Liver (tissue), 9 donors: ENCODE data around the gene SMC2. TPM values are rescaled to one million over a fixed set of nuclear protein-coding genes. Genes with fewer than 3 reads are reported as not detected.

Experiments
- DNase-seq: peaks from one replicate; pipeline ENCODE4 v3.0.0-alpha.2; 2017; ENCODE audit warnings: low spot score
- H3K27ac ChIP-seq, 2 donors: one replicate each; pipeline ENCODE4 v1.7.0; 2013; ENCODE audit warnings: inconsistent platforms in 2 of 2, low read length in 2 of 2, control low read depth in 1 of 2, low read depth in 1 of 2, mild to moderate bottlenecking in 1 of 2
- H3K27me3 ChIP-seq, 4 donors: one replicate each; pipeline versions ENCODE4 v1.6.1 to v1.7.0; 2013; ENCODE audit warnings: low read length in 3 of 4, inconsistent platforms in 1 of 4, mild to moderate bottlenecking in 1 of 4, moderate library complexity in 1 of 4; ENCODE audit not compliant: control insufficient read depth in 4 of 4, insufficient read depth in 4 of 4
- H3K36me3 ChIP-seq, 4 donors: one replicate each; pipeline versions ENCODE4 v1.6.1 to v1.7.0; 2013; ENCODE audit warnings: low read length in 3 of 4, mild to moderate bottlenecking in 3 of 4, low read depth in 1 of 4, moderate library complexity in 1 of 4; ENCODE audit not compliant: control insufficient read depth in 4 of 4, insufficient read depth in 3 of 4
- H3K4me1 ChIP-seq, 4 donors: one replicate each; pipeline versions ENCODE4 v1.6.1 to v1.7.0; 2013; ENCODE audit warnings: low read length in 3 of 4, mild to moderate bottlenecking in 3 of 4, moderate library complexity in 1 of 4; ENCODE audit not compliant: control insufficient read depth in 4 of 4, insufficient read depth in 4 of 4
- H3K4me3 ChIP-seq, 3 donors: one replicate each; pipeline versions ENCODE4 v1.6.1 to v1.7.0; 2013; ENCODE audit warnings: low read length in 3 of 3, control low read depth in 1 of 3, low read depth in 1 of 3, mild to moderate bottlenecking in 1 of 3
- H3K9ac ChIP-seq, 2 donors: one replicate each; pipeline ENCODE4 v1.7.0; 2013; ENCODE audit warnings: low read length in 2 of 2, mild to moderate bottlenecking in 2 of 2, moderate library complexity in 2 of 2, control low read depth in 1 of 2, low read depth in 1 of 2
- H3K9me3 ChIP-seq, 4 donors: one replicate each; pipeline versions ENCODE4 v1.6.1 to v1.7.0; 2013; ENCODE audit warnings: low read length in 3 of 4; ENCODE audit not compliant: control insufficient read depth in 4 of 4
- ATF3 ChIP-seq: IDR thresholded peaks from 2 replicates; pipeline ENCODE4 v1.6.1; 2016; ENCODE audit warnings: antibody characterized with exemption
- CTCF ChIP-seq: fragments of 150-350 bp; IDR thresholded peaks from 2 replicates; pipeline ENCODE4 v1.5.1; 2017; ENCODE audit warnings: improper control_type of control experiment, low read depth, low read length; ENCODE audit not compliant: missing input control
- EGR1 ChIP-seq, 2 donors: IDR thresholded peaks; 2 replicates each; pipeline ENCODE4 v1.6.1; 2016 to 2018; ENCODE audit warnings: antibody characterized with exemption in 2 of 2, low read depth in 2 of 2
- FOXA1 ChIP-seq: IDR thresholded peaks from 2 replicates; pipeline ENCODE4 v1.6.1; 2016; ENCODE audit warnings: antibody characterized with exemption
- FOXA2 ChIP-seq: IDR thresholded peaks from 2 replicates; pipeline ENCODE4 v1.6.1; 2016; ENCODE audit warnings: antibody characterized with exemption
- GABPA ChIP-seq, 2 donors: IDR thresholded peaks in 1 of 2; conservative IDR thresholded peaks in 1 of 2; 2 replicates each; pipeline ENCODE4 v1.6.1; 2016; ENCODE audit warnings: antibody characterized with exemption in 2 of 2, mild to moderate bottlenecking in 1 of 2, moderate library complexity in 1 of 2
- HNF4A ChIP-seq, 2 donors: conservative IDR thresholded peaks; 2 replicates each; pipeline ENCODE4 v1.6.1; 2016; ENCODE audit warnings: antibody characterized with exemption in 2 of 2, mild to moderate bottlenecking in 2 of 2
- HNF4G ChIP-seq: IDR thresholded peaks from 2 replicates; pipeline ENCODE4 v1.6.1; 2016; ENCODE audit warnings: antibody characterized with exemption
- JUND ChIP-seq, 2 donors: IDR thresholded peaks; 2 replicates each; pipeline ENCODE4 v1.6.1; 2016; ENCODE audit warnings: antibody characterized with exemption in 2 of 2
- MAX ChIP-seq: IDR thresholded peaks from 2 replicates; pipeline ENCODE4 v1.6.1; 2016; ENCODE audit warnings: antibody characterized with exemption
- NR2F2 ChIP-seq: IDR thresholded peaks from 2 replicates; pipeline ENCODE4 v1.6.1; 2016; ENCODE audit warnings: antibody characterized with exemption
- RAD21 ChIP-seq, 2 donors: IDR thresholded peaks; 2 replicates each; pipeline ENCODE4 v1.6.1; 2016; ENCODE audit warnings: antibody characterized with exemption in 2 of 2, mild to moderate bottlenecking in 2 of 2
- REST ChIP-seq: IDR thresholded peaks from 2 replicates; pipeline ENCODE4 v1.6.1; 2016; ENCODE audit warnings: antibody characterized with exemption, mild to moderate bottlenecking
- RXRA ChIP-seq, 2 donors: IDR thresholded peaks; 2 replicates each; pipeline ENCODE4 v1.6.1; 2017 to 2018; ENCODE audit warnings: antibody characterized with exemption in 2 of 2, mild to moderate bottlenecking in 1 of 2
- SP1 ChIP-seq: IDR thresholded peaks from 2 replicates; pipeline ENCODE4 v1.6.1; 2018; ENCODE audit warnings: antibody characterized with exemption, mild to moderate bottlenecking
- TAF1 ChIP-seq: conservative IDR thresholded peaks from 2 replicates; pipeline ENCODE4 v1.6.1; 2016; ENCODE audit warnings: antibody characterized with exemption, mild to moderate bottlenecking
- YY1 ChIP-seq: IDR thresholded peaks from 2 replicates; pipeline ENCODE4 v1.6.1; 2016; ENCODE audit warnings: antibody characterized with exemption, mild to moderate bottlenecking
- ZBTB33 ChIP-seq: IDR thresholded peaks from 2 replicates; pipeline ENCODE4 v1.6.1; 2016; ENCODE audit warnings: antibody characterized with exemption
- whole genome bisulfite sequencing: extraction: QIAGEN DNeasy Blood & Tissue Kit; methylation state at CpG from one replicate; pipeline ENCODE4 v1.1.7; 2013; 5-methylcytosine and 5-hydroxymethylcytosine counted together
- polyA plus RNA-seq, 2 donors: library from polyadenylated mRNA; stranded (reverse) in 1 of 2; unstranded in 1 of 2; fragments of 200-250 nt in 1 of 2; fragments of >200 nt in 1 of 2; fragmentation: Nextera tagmentation in 1 of 2; extraction: Ambion mirVana in 1 of 2; gene quantifications; one replicate each; pipeline versions ENCODE4 v1.2.1 to v1.2.3, GENCODE V29; 2013 to 2015
- total RNA-seq, 2 donors: library from RNA; depleted of rRNA; stranded (reverse); fragments of >200 nt; gene quantifications; one replicate each; pipeline ENCODE4 v1.2.3, GENCODE V29; 2014
- donor health status: healthy.
- donor health status: healthy.
- donor health status: healthy.
- donor health status: healthy.
- donor health status: healthy.

SMC2 gene
- total and polyA plus RNA-seq, 4 donors, result 2.1 to 26.3 (median 4.3) TPM

GRCh38 chr9:104087894-104088293 lies 6.2 kb upstream of the SMC2 start:
- no peak overlapping the region for H3K9ac ChIP-seq
- TF ChIP-seq TAF1 (no peak), CTCF (no peak), FOXA2 (no peak), HNF4G (no peak), ATF3 (no peak), ZBTB33 (no peak), SP1 (no peak), RAD21 (IDR thresholded peaks at IDR 0.05) (no peak), JUND (IDR thresholded peaks at IDR 0.05) (no peak), YY1 (no peak), FOXA1 (no peak), RXRA (IDR thresholded peaks at IDR 0.05) (no peak), NR2F2 (no peak), MAX (no peak), REST (no peak), EGR1 (IDR thresholded peaks at IDR 0.05; ENCODE audit: low read depth in 2 of 2) (no peak), HNF4A (conservative IDR thresholded peaks at IDR 0.05) (no peak), GABPA (IDR thresholded peaks at IDR 0.05 in 1 of 2, conservative IDR thresholded peaks at IDR 0.05 in 1 of 2) (no peak)
- H3K9me3 ChIP-seq, result no peaks in the 10 kb centered on the region
- H3K27ac ChIP-seq, result no peak overlapping the region
- DNase-seq, result no peak
- no peak overlapping the region for H3K4me3 ChIP-seq
- no peaks in the 10 kb centered on the region for H3K36me3 ChIP-seq
- H3K4me1 ChIP-seq, result peaks cover 3 to 11% (median 8%) of the 10 kb centered on the region in 4 donors
- WGBS, result 81% methylated on average over 3 of the region's 3 CpGs
- peaks cover 0 to 4% (median 0%) of the 10 kb centered on the region in 4 donors for H3K27me3 ChIP-seq
